IPS DF 19.7 (cell line): ENCODE measurements around the gene PCSK4.
"Not testable (repeated sequence)": the region's sequence is repeated elsewhere in the genome, so short reads cannot be mapped to it uniquely, and the experiment has no call there.

Source experiments
- DNase-seq: peaks from one replicate; pipeline ENCODE4 v3.0.0-alpha.2; 2013; ENCODE audit warnings: low read depth, low spot score

PCSK4 gene

GRCh38 chr19:1522061-1522460, 31.9 kb upstream of the PCSK4 start:
- DNase-seq: no peak

GRCh38 chr19:1521636-1522035, 31.5 kb upstream of the PCSK4 start:
- no peak for DNase-seq

GRCh38 chr19:1520203-1520780, 30.1 kb upstream of the PCSK4 start:
- DNase-seq: no peak

- DNase-seq: not testable (repeated sequence)
Observed at GRCh38 chr19:1519802-1520201, 29.7 kb upstream of the PCSK4 start.

GRCh38 chr19:1518471-1518870, 28.3 kb upstream of the PCSK4 start:
- DNase-seq: no peak

GRCh38 chr19:1516395-1516753, 26.2 kb upstream of the PCSK4 start:
- DNase-seq: no peak

GRCh38 chr19:1514986-1515721, 25.0 kb upstream of the PCSK4 start:
- DNase-seq: no peak

GRCh38 chr19:1514295-1514661, 24.1 kb upstream of the PCSK4 start:
- DNase-seq: no peak

- no peak for DNase-seq
Observed at GRCh38 chr19:1513499-1514294, 23.5 kb upstream of the PCSK4 start.

GRCh38 chr19:1512671-1513498, 22.7 kb upstream of the PCSK4 start, which contains the start of gene ADAMTSL5:
Gene ADAMTSL5, minus strand, starts transcription at chr19:1513019. Its CDS starts 2,076 bp downstream, at chr19:1510943.
- DNase-seq: no peak

- DNase-seq: no peak
Observed at GRCh38 chr19:1511318-1512317, 21.5 kb upstream of the PCSK4 start.

GRCh38 chr19:1510807-1511206, 20.7 kb upstream of the PCSK4 start:
- DNase-seq: no peak

- DNase-seq: no peak
Observed at GRCh38 chr19:1510442-1510806, 20.3 kb upstream of the PCSK4 start.

- DNase-seq: no peak
Observed at GRCh38 chr19:1509602-1510441, 19.7 kb upstream of the PCSK4 start.

GRCh38 chr19:1508507-1508856, 18.3 kb upstream of the PCSK4 start:
- DNase-seq: no peak

- peak; percentile 77 for DNase-seq
Observed at GRCh38 chr19:1507763-1508506, 17.8 kb upstream of the PCSK4 start.

GRCh38 chr19:1507192-1507660, 17.1 kb upstream of the PCSK4 start:
- DNase-seq: no peak

- no peak for DNase-seq
Observed at GRCh38 chr19:1505991-1506881, 16.1 kb upstream of the PCSK4 start.
